H9 (cell line): Measurements from ENCODE around the gene DLG5. TPM values are rescaled to one million over a fixed set of nuclear protein-coding genes. Genes with fewer than 3 reads are reported as not detected.

Source experiments
- DNase-seq: peaks from one replicate; pipeline ENCODE4 v3.0.0-alpha.2; 2017
- H2AFZ ChIP-seq: one replicate; pipeline ENCODE4 v1.6.1; 2013; ENCODE audit warnings: mild to moderate bottlenecking, low read length, control low read depth, moderate library complexity
- H2AK5ac ChIP-seq: 2 replicates; pipeline ENCODE4 v1.6.1; 2013; ENCODE audit warnings: low read length, control low read depth, mixed read lengths; ENCODE audit not compliant: insufficient read length
- H2BK120ac ChIP-seq: one replicate; pipeline ENCODE4 v1.6.1; 2013; ENCODE audit warnings: low read depth, mild to moderate bottlenecking, low read length, control low read depth, inconsistent platforms; ENCODE audit not compliant: poor library complexity, severe bottlenecking
- H2BK12ac ChIP-seq: 2 replicates; pipeline ENCODE4 v1.6.1; 2013; ENCODE audit warnings: low read length, control low read depth, mixed read lengths, low read depth; ENCODE audit not compliant: insufficient read length
- H2BK15ac ChIP-seq: 2 replicates; pipeline ENCODE4 v1.6.1; 2013; ENCODE audit warnings: low read depth, low read length, control low read depth
- H2BK20ac ChIP-seq: one replicate; pipeline ENCODE4 v1.6.1; 2013; ENCODE audit warnings: low read depth, mild to moderate bottlenecking, low read length, control low read depth, inconsistent platforms; ENCODE audit not compliant: poor library complexity, severe bottlenecking
- H2BK5ac ChIP-seq: 2 replicates; pipeline ENCODE4 v1.6.1; 2013; ENCODE audit warnings: low read length, control low read depth, mixed read lengths; ENCODE audit not compliant: insufficient read length
- H3K14ac ChIP-seq: 2 replicates; pipeline ENCODE4 v1.6.1; 2013; ENCODE audit warnings: low read length, control low read depth; ENCODE audit not compliant: insufficient read depth
- H3K18ac ChIP-seq: 2 replicates; pipeline ENCODE4 v1.6.1; 2013; ENCODE audit warnings: low read depth, mild to moderate bottlenecking, mixed read lengths, low read length, control low read depth; ENCODE audit not compliant: insufficient read length
- H3K23ac ChIP-seq: 2 replicates; pipeline ENCODE4 v1.6.1; 2013; ENCODE audit warnings: low read length, control low read depth, mixed read lengths, low read depth; ENCODE audit not compliant: insufficient read length
- H3K23me2 ChIP-seq: 2 replicates; pipeline ENCODE4 v1.6.1; 2013; ENCODE audit warnings: low read depth, mild to moderate bottlenecking, mixed read lengths, low read length, control low read depth; ENCODE audit not compliant: insufficient read length, poor library complexity, severe bottlenecking
- H3K27ac ChIP-seq: 2 replicates; pipeline ENCODE4 v1.5.1; 2013; ENCODE audit warnings: low read length, control low read depth, mixed read lengths, low read depth; ENCODE audit not compliant: insufficient read length
- H3K27me3 ChIP-seq: 2 replicates; pipeline ENCODE4 v1.6.1; 2013; ENCODE audit warnings: low read length, control low read depth, inconsistent platforms; ENCODE audit not compliant: insufficient read depth
- H3K4ac ChIP-seq: 2 replicates; pipeline ENCODE4 v1.6.1; 2013; ENCODE audit warnings: low read depth, mild to moderate bottlenecking, control low read depth, inconsistent platforms, low read length, moderate library complexity
- H3K4me1 ChIP-seq: 2 replicates; pipeline ENCODE4 v1.6.1; 2013; ENCODE audit warnings: low read length, control low read depth, inconsistent platforms; ENCODE audit not compliant: insufficient read depth
- H3K4me2 ChIP-seq: 2 replicates; pipeline ENCODE4 v1.6.1; 2013; ENCODE audit warnings: low read length, control low read depth, mixed read lengths; ENCODE audit not compliant: insufficient read length, insufficient read depth
- H3K56ac ChIP-seq: 2 replicates; pipeline ENCODE4 v1.6.1; 2013; ENCODE audit warnings: low read depth, mild to moderate bottlenecking, mixed read lengths, low read length, control low read depth; ENCODE audit not compliant: insufficient read length
- H3K79me1 ChIP-seq: 2 replicates; pipeline ENCODE4 v1.6.1; 2013; ENCODE audit warnings: low read depth, mild to moderate bottlenecking, moderate library complexity, low read length, control low read depth, inconsistent platforms; ENCODE audit not compliant: insufficient read depth, poor library complexity, severe bottlenecking
- H3K79me2 ChIP-seq: 2 replicates; pipeline ENCODE4 v1.6.1; 2013; ENCODE audit warnings: low read length, control low read depth, inconsistent platforms; ENCODE audit not compliant: insufficient read depth
- H3K9ac ChIP-seq: 2 replicates; pipeline ENCODE4 v1.6.1; 2013; ENCODE audit warnings: low read length, control low read depth, mixed read lengths; ENCODE audit not compliant: insufficient read length; ENCODE audit errors: extremely low read depth
- H3K9me3 ChIP-seq: one replicate; pipeline ENCODE4 v1.6.1; 2013; ENCODE audit warnings: low read depth, low read length, inconsistent platforms; ENCODE audit not compliant: control insufficient read depth
- H3T11ph ChIP-seq: one replicate; pipeline ENCODE4 v1.6.1; 2013; ENCODE audit warnings: mild to moderate bottlenecking, low read length, control low read depth, inconsistent platforms
- H4K20me1 ChIP-seq: one replicate; pipeline ENCODE4 v1.6.1; 2013; ENCODE audit not compliant: control insufficient read depth, insufficient read length, insufficient read depth
- H4K5ac ChIP-seq: 2 replicates; pipeline ENCODE4 v1.6.1; 2013; ENCODE audit warnings: low read depth, mild to moderate bottlenecking, mixed read lengths, low read length, control low read depth; ENCODE audit not compliant: insufficient read length
- H4K8ac ChIP-seq: replicated peaks from 2 replicates; pipeline ENCODE4 v1.6.1; 2013; ENCODE audit warnings: low read length, control low read depth, mixed read lengths, low read depth; ENCODE audit not compliant: insufficient read length
- H4K91ac ChIP-seq: 2 replicates; pipeline ENCODE4 v1.6.1; 2013; ENCODE audit warnings: low read depth, mild to moderate bottlenecking, moderate library complexity, mixed read lengths, low read length, control low read depth; ENCODE audit not compliant: insufficient read length
- H3K27ac Mint-ChIP-seq, 3 experiments: 2 replicates in 2 of 3; 3 replicates in 1 of 3; pipeline ENCODE4 v1.8.0; 2020 to 2021; ENCODE audit warnings: mixed read lengths in 3 of 3, mild to moderate bottlenecking in 1 of 3, moderate library complexity in 1 of 3
- H3K27me3 Mint-ChIP-seq: 2 replicates; pipeline ENCODE4 v1.8.0; 2021; ENCODE audit warnings: low read depth, mild to moderate bottlenecking, moderate library complexity, mixed read lengths
- H3K36me3 Mint-ChIP-seq, 3 experiments: 2 replicates in 2 of 3; 3 replicates in 1 of 3; pipeline ENCODE4 v1.8.0; 2020 to 2021; ENCODE audit warnings: low read depth in 3 of 3, mixed read lengths in 3 of 3; ENCODE audit not compliant: insufficient read depth in 1 of 3
- H3K4me1 Mint-ChIP-seq, 2 experiments: 2 replicates each; pipeline ENCODE4 v1.8.0; 2020; ENCODE audit warnings: mixed read lengths in 2 of 2
- H3K4me3 Mint-ChIP-seq, 2 experiments: 2 replicates in 1 of 2; 3 replicates in 1 of 2; pipeline ENCODE4 v1.8.0; 2020 to 2021; ENCODE audit warnings: mild to moderate bottlenecking in 2 of 2, mixed read lengths in 2 of 2, moderate library complexity in 1 of 2
- H3K9me3 Mint-ChIP-seq, 2 experiments: 2 replicates in 1 of 2; 3 replicates in 1 of 2; pipeline ENCODE4 v1.8.0; 2020; ENCODE audit warnings: mild to moderate bottlenecking in 2 of 2, mixed read lengths in 2 of 2, moderate library complexity in 1 of 2
- CTCF ChIP-seq: fragments of 200-600 bp; sonication (generic); conservative IDR thresholded peaks from 3 replicates; pipeline ENCODE4 v1.8.0; 2021; ENCODE audit warnings: antibody characterized with exemption, mild to moderate bottlenecking
- WGBS: extraction: QIAGEN DNeasy Blood & Tissue Kit; methylation state at CpG from one replicate; pipeline ENCODE4 v1.1.7; 2013; ENCODE audit warnings: missing lambda C conversion rate, low lambda C conversion rate, mixed read lengths; ENCODE audit not compliant: insufficient read length; ENCODE audit errors: extremely low coverage; 5-methylcytosine and 5-hydroxymethylcytosine counted together
- total RNA-seq: library from RNA; stranded (reverse); gene quantifications from 2 replicates; pipeline ENCODE4 v1.2.1, GENCODE V29; 2021

DLG5 gene
- total RNA-seq, 1 experiment from 2014 or later = 67.4 TPM

GRCh38 chr10:77969114-77969513, 42.6 kb upstream of the DLG5 start:
- Histone ChIP-seq H3K4ac (no peak overlapping the region), H2BK20ac (no peak overlapping the region), H3K14ac (no peak overlapping the region), H3K56ac (no peak overlapping the region), H4K20me1 (no peaks in the 10 kb centered on the region), H3T11ph (no peak overlapping the region), H4K8ac (no peak overlapping the region), H3K79me2 (no peaks in the 10 kb centered on the region), H2BK120ac (no peak overlapping the region), H3K9ac (no peak overlapping the region), H2BK5ac (no peak overlapping the region), H3K4me2 (no peak overlapping the region), H3K4me1 (no peaks in the 10 kb centered on the region), H3K79me1 (no peaks in the 10 kb centered on the region), H2AK5ac (no peak overlapping the region), H3K27ac (no peak overlapping the region), H3K27me3 (no peaks in the 10 kb centered on the region), H4K5ac (no peak overlapping the region), H3K23ac (no peak overlapping the region), H3K9me3 (peaks cover 8% of the 10 kb centered on the region), H3K23me2 (no peaks in the 10 kb centered on the region), H4K91ac (no peak overlapping the region), H2BK15ac (no peak overlapping the region), H3K18ac (no peak overlapping the region), H2AFZ (no peak overlapping the region), H2BK12ac (no peak overlapping the region)
- Mint-ChIP-seq H3K36me3 (peaks cover 5 to 16% (median 9%) of the 10 kb centered on the region in 3 experiments), H3K27me3 (no peaks in the 10 kb centered on the region), H3K9me3 (peaks cover 13 to 15% of the 10 kb centered on the region in 2 experiments), H3K27ac (peak overlapping the region in 1 of 3 experiments; percentile 68; a peak in 1 of 7 replicates), H3K4me1 (peaks cover 9 to 10% of the 10 kb centered on the region in 2 experiments), H3K4me3 (no peak overlapping the region)
- WGBS = no CpG with 5 or more reads among the region's 4 CpGs
- no peak for DNase-seq
- no peak for TF ChIP-seq CTCF
